GM12878 (cell line): ENCODE results near the gene TMPRSS9. TPM values are rescaled to one million over a fixed set of nuclear protein-coding genes. Genes with fewer than 3 reads are reported as not detected.

Experiments used
- ATAC-seq: fragments of 200-7000 bp; cut with Tn5 transposase; 3 replicates; pipeline ENCODE4 v1.9.1; 2020; ENCODE audit warnings: mild to moderate bottlenecking, moderate library complexity
- BruUV-seq: library from RNA; stranded (reverse); fragments of 400-500 nt; replicated peaks from 2 replicates; lab custom pipeline; 2021; lab: Mats Ljungman, UMichigan
- CTCF ChIA-PET: fragments of 300-600 bp; sonication (Branson Sonifier 250); formaldehyde crosslinking; extraction: SDS; loops from one replicate; lab custom pipeline; 2021; ENCODE audit warnings: inconsistent platforms; lab: Yijun Ruan, JAX
- POLR2A ChIA-PET: fragments of 350-600 bp; formaldehyde crosslinking; extraction: SDS; loops from one replicate; lab custom pipeline; 2021; ENCODE audit warnings: inconsistent platforms; lab: Charles Lee
- RAD21 ChIA-PET: fragments of 300-600 bp; sonication (Branson Sonifier 250); formaldehyde crosslinking; loops from one replicate; lab custom pipeline; 2023; ENCODE audit warnings: antibody characterized with exemption; ENCODE audit not compliant: unreplicated experiment; lab: Charles Lee
- SMC1A ChIA-PET: fragments of 300-600 bp; sonication (Branson Sonifier 250); formaldehyde crosslinking; loops from one replicate; lab custom pipeline; 2023; ENCODE audit not compliant: unreplicated experiment, uncharacterized antibody; lab: Charles Lee
- DNase-seq: peaks from one replicate; pipeline ENCODE4 v3.0.0-alpha.2; 2011; ENCODE audit warnings: low read depth, low spot score
- FAIRE-seq: peaks from 3 replicates; lab custom pipeline; 2011; peaks lifted over from hg19 to GRCh38; lab: Jason Lieb, UNC
- H2AFZ ChIP-seq: 2 replicates; pipeline ENCODE4 v1.6.0; 2011; ENCODE audit warnings: low read depth, low read length, control low read depth; ENCODE audit not compliant: control insufficient read depth
- H3K27ac ChIP-seq: 2 replicates; pipeline ENCODE4 v1.5.1; 2011; ENCODE audit warnings: control low read depth; ENCODE audit not compliant: control insufficient read depth, insufficient read depth
- H3K27me3 ChIP-seq, 2 experiments: replicated peaks in 1 of 2; 2 replicates each; pipeline versions ENCODE4 v1.6.0 to v1.6.1; 2011; ENCODE audit warnings: low read length in 1 of 2; ENCODE audit not compliant: control insufficient read depth in 2 of 2, insufficient read depth in 2 of 2
- H3K36me3 ChIP-seq, 2 experiments: 2 replicates each; pipeline ENCODE4 v1.5.1; 2011; ENCODE audit warnings: low read length in 1 of 2; ENCODE audit not compliant: control insufficient read depth in 2 of 2, insufficient read depth in 2 of 2
- H3K4me1 ChIP-seq: 2 replicates; pipeline ENCODE4 v1.6.1; 2011; ENCODE audit warnings: mild to moderate bottlenecking, low read length, moderate library complexity, mixed read lengths; ENCODE audit not compliant: control insufficient read depth, insufficient read depth
- H3K4me2 ChIP-seq: 2 replicates; pipeline ENCODE4 v1.6.0; 2011; ENCODE audit warnings: control low read depth; ENCODE audit not compliant: control insufficient read depth, insufficient read depth
- H3K4me3 ChIP-seq: fragments of 200-600 bp; sonication (generic); 2 replicates; pipeline ENCODE4 v1.5.1; 2016
- H3K79me2 ChIP-seq: 2 replicates; pipeline ENCODE4 v1.6.0; 2011; ENCODE audit warnings: low read length; ENCODE audit not compliant: control insufficient read depth, insufficient read depth
- H3K9ac ChIP-seq: 2 replicates; pipeline ENCODE4 v1.8.0; 2011; ENCODE audit warnings: low read length, control low read depth, mixed read lengths; ENCODE audit not compliant: control insufficient read depth, insufficient read depth
- H3K9me3 ChIP-seq: replicated peaks from 3 replicates; pipeline ENCODE4 v1.5.1; 2011; ENCODE audit warnings: mild to moderate bottlenecking, low read length; ENCODE audit not compliant: control insufficient read depth, insufficient read depth
- H4K20me1 ChIP-seq: 2 replicates; pipeline ENCODE4 v1.6.0; 2011; ENCODE audit not compliant: control insufficient read depth, insufficient read depth
- FOXK2 ChIP-seq: fragments of 450-650 bp; IDR thresholded peaks from 2 replicates; pipeline ENCODE4 v1.6.1; 2017; ENCODE audit warnings: mild to moderate bottlenecking, moderate library complexity
- JUND ChIP-seq: IDR thresholded peaks from 2 replicates; pipeline ENCODE4 v1.6.1; 2012; ENCODE audit warnings: low read depth, mild to moderate bottlenecking, low read length, improper control_type of control experiment, moderate library complexity
- MTA3 ChIP-seq: IDR thresholded peaks from 2 replicates; pipeline ENCODE4 v1.6.1; 2012; ENCODE audit warnings: low read length, inconsistent platforms, borderline replicate concordance
- POLR2AphosphoS2 ChIP-seq: IDR thresholded peaks from 2 replicates; pipeline ENCODE4 v1.6.1; 2011; ENCODE audit warnings: low read depth, mild to moderate bottlenecking, low read length, improper control_type of control experiment, moderate library complexity
- POU2F2 ChIP-seq: IDR thresholded peaks from 3 replicates; pipeline ENCODE4 v1.6.1; 2011; ENCODE audit warnings: low read depth, mild to moderate bottlenecking, low read length, borderline replicate concordance
- RCOR1 ChIP-seq: conservative IDR thresholded peaks from 2 replicates; pipeline ENCODE4 v1.6.1; 2012; ENCODE audit warnings: low read depth, low read length, improper control_type of control experiment
- RFX5 ChIP-seq: IDR thresholded peaks from 2 replicates; pipeline ENCODE4 v1.6.1; 2011; ENCODE audit warnings: low read depth, low read length, improper control_type of control experiment
- ZNF274 ChIP-seq: IDR thresholded peaks from one replicate; pipeline ENCODE4 v1.8.0; 2011; ENCODE audit not compliant: insufficient read length, insufficient read depth
- WGBS: methylation state at CpG from one replicate; pipeline ENCODE4 v1.1.6; 2016; ENCODE audit warnings: low lambda C conversion rate; ENCODE audit not compliant: insufficient replicate concordance, insufficient coverage; ENCODE audit errors: missing lambda C conversion rate; 5-methylcytosine and 5-hydroxymethylcytosine counted together
- in situ Hi-C: fragments of 300-500 bp; cut with MboI; formaldehyde crosslinking; loops from 9 replicates; pipeline ENCODE4 v1.14.3; 2018; ENCODE audit warnings: mixed read lengths
- intact Hi-C: fragments of 100-400 bp; cut with micrococcal nuclease; formaldehyde crosslinking; loops from one replicate; pipeline ENCODE4 v1.14.2; 2022; ENCODE audit not compliant: unreplicated experiment
- polyA plus RNA-seq, 11 experiments: library from polyadenylated mRNA; depleted of rRNA in 4 of 11; unstranded in 6 of 11; stranded (reverse) in 5 of 11; fragments of >200 nt; fragmentation: Nextera tagmentation in 4 of 11; fragmentation: Illumina TruSeq in 1 of 11; extraction: Ambion mirVana in 4 of 11; extraction: Trizol in 1 of 11; gene quantifications; 1 replicate in 1 of 11; 2 replicates in 10 of 11; pipeline versions ENCODE4 v1.2.1 to v1.2.3, GENCODE V29; 2011 to 2016; ENCODE audit warnings: inconsistent platforms in 2 of 11, missing spikeins in 2 of 11, low read depth in 1 of 11
- total RNA-seq, 4 experiments: library from RNA; depleted of rRNA in 3 of 4; stranded (reverse); fragments of >200 nt in 3 of 4; fragmentation: Illumina TruSeq in 1 of 4; extraction: Trizol in 1 of 4; gene quantifications; 2 replicates each; pipeline versions ENCODE4 v1.2.1 to v1.2.3, GENCODE V29; 2013 to 2021
- TF ChIP-seq, protein P1 (sequence below): fragments of 450-650 bp; IDR thresholded peaks from 2 replicates; pipeline ENCODE4 v1.6.1; 2017; ENCODE audit warnings: borderline replicate concordance
- TF ChIP-seq, protein P2 (sequence below): IDR thresholded peaks from 2 replicates; pipeline ENCODE4 v1.6.1; 2011; ENCODE audit warnings: low read depth, mild to moderate bottlenecking, low read length, moderate library complexity, borderline replicate concordance; ENCODE audit errors: extremely low read depth
- TF ChIP-seq, protein P3 (sequence below): IDR thresholded peaks from 2 replicates; pipeline ENCODE4 v1.6.1; 2011; ENCODE audit warnings: mild to moderate bottlenecking, low read depth, low read length, moderate library complexity; ENCODE audit not compliant: insufficient replicate concordance

TMPRSS9 gene
- total and polyA plus RNA-seq, 10 of the 15 experiments (the other 5 are each of a cell fraction or from before 2014, with no cell fraction given): 0.24 TPM; not detected in 9

DNA sequence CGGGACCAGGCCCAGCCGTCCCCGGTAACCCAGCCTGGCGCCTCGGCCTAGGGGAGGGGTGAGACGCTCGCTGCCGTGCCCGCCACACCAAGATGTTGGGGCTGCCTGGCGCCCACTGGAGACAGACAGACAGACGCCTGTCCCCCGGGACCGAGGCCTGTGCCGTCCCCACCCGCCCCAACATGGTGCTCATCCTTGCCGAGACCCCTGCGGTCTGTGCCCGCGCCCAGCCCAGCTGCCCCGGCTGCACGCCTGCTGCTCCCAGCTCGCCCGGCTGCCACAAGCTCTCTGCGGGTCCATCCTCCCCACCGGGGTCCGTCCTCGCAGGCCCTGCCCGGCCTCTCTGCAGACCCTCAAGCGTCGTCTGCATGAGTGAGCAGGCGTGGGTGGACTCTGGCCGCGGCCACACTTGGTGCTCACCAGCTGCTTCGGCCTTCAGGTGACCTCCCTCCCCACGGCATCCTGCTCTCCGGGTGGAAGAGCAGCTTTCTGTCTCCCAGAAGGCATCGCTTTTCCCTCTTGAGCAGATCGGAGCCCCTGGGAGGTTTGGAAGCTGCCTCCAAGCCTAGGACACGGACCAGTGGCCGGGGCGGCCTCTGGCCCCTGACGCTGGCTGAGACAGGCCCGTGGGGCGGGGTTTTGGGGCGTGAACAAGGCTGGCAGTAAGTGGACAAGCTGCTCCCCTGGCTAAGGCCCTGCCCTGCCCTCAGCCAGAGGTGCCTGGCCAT is 6.7 kb upstream of the TMPRSS9 start:
- intact Hi-C loops: no loop called here
- peaks cover 0 to 2% of the 10 kb centered on the region in 2 experiments; a peak in 1 of 4 replicates for H3K36me3 ChIP-seq
- no peaks in the 10 kb centered on the region; the same call in 2 of the 3 replicates for H3K9me3 ChIP-seq
- H3K27ac ChIP-seq: no peak overlapping the region
- no peaks in the 10 kb centered on the region for H4K20me1 ChIP-seq
- H3K4me2 ChIP-seq: no peak overlapping the region
- H3K4me1 ChIP-seq: no peaks in the 10 kb centered on the region
- ChIA-PET CTCF (interaction anchor here (1.1 kb wide), 1 partner anchor 27 kb away, joined by 4 read pairs; no protein-coding TSS in a partner anchor), RAD21 (no interaction called here), SMC1A (no interaction called here), POLR2A (interaction anchor here (0.9 kb wide), 1 partner anchor 103 kb away, joined by 3 read pairs; the partner anchor contains the start of gene LMNB2)
- in situ Hi-C loops: no loop called here
- FAIRE-seq (no peak), ATAC-seq (no peak), DNase-seq (no peak)
- no peak overlapping the region for H2AFZ ChIP-seq
- H3K27me3 ChIP-seq: no peaks in the 10 kb centered on the region
- no peaks in the 10 kb centered on the region for H3K79me2 ChIP-seq
- WGBS: 91% methylated on average over 25 of the region's 45 CpGs
- no TSS peak for BruUV-seq
- TF ChIP-seq POU2F2: no peak
- TF ChIP-seq FOXK2: no peak
- no peak for TF ChIP-seq POLR2AphosphoS2
- TF ChIP-seq JUND: no peak
- no peak overlapping the region for H3K9ac ChIP-seq
- H3K4me3 ChIP-seq: no peak overlapping the region

DNA sequence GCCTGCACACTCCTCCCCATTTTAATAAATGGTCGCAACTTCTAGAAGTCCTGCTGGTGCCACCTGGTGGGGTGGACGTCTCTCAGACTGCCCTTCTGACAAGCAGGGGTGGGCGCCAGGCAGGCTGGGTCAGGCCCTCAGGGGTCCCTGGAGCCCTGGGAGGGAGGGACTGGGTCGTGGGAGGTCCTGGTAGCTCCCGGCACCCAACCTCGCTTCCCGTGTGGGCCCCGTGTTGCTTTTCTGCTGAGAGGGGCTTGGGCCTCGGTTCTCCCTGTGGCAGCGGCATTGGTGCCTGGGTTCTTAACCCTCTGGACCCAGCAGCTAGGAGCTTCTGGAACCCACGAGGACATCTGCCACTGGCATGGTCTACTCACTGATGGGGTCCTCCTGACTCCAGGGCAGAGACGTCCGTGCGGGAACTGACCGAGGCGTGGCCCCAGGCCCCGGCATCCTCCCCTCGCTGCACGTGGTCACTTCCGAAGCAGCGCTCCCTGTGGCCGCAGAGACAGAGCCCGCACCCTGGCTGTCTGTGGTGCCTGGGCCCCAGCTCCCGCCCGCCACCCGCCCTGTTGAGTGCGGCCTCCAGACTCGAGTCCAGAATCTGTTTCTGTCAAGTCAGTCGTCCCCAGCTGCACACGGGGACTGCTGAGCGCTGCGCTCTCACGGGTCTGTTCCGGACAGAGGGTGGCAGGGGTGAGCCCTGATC is 6.0 kb upstream of the TMPRSS9 start:
- no peaks in the 10 kb centered on the region for H3K36me3 ChIP-seq
- no TSS peak for BruUV-seq
- H2AFZ ChIP-seq: no peak overlapping the region
- ATAC-seq (no peak), FAIRE-seq (no peak), DNase-seq (no peak)
- H3K27ac ChIP-seq: no peak overlapping the region
- H3K9ac ChIP-seq: no peak overlapping the region
- WGBS: 90% methylated on average over 32 of the region's 34 CpGs
- H3K9me3 ChIP-seq: no peaks in the 10 kb centered on the region; the same call in 2 of the 3 replicates
- SMC1A ChIA-PET: no interaction called here
- POLR2A ChIA-PET: interaction anchor here (0.9 kb wide), 1 partner anchor 102 kb away, joined by 3 read pairs; the partner anchor contains the start of gene LMNB2
- in situ Hi-C loops: no loop called here
- CTCF ChIA-PET: interaction anchor here (1.1 kb wide), 1 partner anchor 26 kb away, joined by 4 read pairs; no protein-coding TSS in a partner anchor
- H3K4me3 ChIP-seq: no peak overlapping the region
- RAD21 ChIA-PET: no interaction called here
- no peaks in the 10 kb centered on the region for H4K20me1 ChIP-seq
- no peak overlapping the region for H3K4me2 ChIP-seq
- intact Hi-C loops: no loop called here
- no peaks in the 10 kb centered on the region for H3K79me2 ChIP-seq
- no peaks in the 10 kb centered on the region for H3K27me3 ChIP-seq
- H3K4me1 ChIP-seq: no peaks in the 10 kb centered on the region
- TF ChIP-seq, protein P1, sequence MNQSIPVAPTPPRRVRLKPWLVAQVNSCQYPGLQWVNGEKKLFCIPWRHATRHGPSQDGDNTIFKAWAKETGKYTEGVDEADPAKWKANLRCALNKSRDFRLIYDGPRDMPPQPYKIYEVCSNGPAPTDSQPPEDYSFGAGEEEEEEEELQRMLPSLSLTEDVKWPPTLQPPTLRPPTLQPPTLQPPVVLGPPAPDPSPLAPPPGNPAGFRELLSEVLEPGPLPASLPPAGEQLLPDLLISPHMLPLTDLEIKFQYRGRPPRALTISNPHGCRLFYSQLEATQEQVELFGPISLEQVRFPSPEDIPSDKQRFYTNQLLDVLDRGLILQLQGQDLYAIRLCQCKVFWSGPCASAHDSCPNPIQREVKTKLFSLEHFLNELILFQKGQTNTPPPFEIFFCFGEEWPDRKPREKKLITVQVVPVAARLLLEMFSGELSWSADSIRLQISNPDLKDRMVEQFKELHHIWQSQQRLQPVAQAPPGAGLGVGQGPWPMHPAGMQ: no peak
- TF ChIP-seq RFX5: no peak
- no peak for TF ChIP-seq ZNF274
- TF ChIP-seq MTA3: no peak
- TF ChIP-seq, protein P2, sequence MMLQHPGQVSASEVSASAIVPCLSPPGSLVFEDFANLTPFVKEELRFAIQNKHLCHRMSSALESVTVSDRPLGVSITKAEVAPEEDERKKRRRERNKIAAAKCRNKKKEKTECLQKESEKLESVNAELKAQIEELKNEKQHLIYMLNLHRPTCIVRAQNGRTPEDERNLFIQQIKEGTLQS: no peak
- TF ChIP-seq RCOR1: no peak
- TF ChIP-seq, protein P3, sequence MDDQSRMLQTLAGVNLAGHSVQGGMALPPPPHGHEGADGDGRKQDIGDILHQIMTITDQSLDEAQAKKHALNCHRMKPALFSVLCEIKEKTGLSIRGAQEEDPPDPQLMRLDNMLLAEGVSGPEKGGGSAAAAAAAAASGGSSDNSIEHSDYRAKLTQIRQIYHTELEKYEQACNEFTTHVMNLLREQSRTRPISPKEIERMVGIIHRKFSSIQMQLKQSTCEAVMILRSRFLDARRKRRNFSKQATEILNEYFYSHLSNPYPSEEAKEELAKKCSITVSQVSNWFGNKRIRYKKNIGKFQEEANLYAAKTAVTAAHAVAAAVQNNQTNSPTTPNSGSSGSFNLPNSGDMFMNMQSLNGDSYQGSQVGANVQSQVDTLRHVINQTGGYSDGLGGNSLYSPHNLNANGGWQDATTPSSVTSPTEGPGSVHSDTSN: no peak
